Epithelial cell of prostate (primary cell): ENCODE data around the gene RAB9A.
A peak's percentile ranks its signal among the peaks of the same experiment; 100 is the strongest.
"Not testable (repeated sequence)": the region's sequence is repeated elsewhere in the genome, so short reads cannot be mapped to it uniquely, and the experiment has no call there.

Experiments
- DNase-seq: peaks from one replicate; pipeline ENCODE4 v3.0.0-alpha.2; 2011; ENCODE audit warnings: low read depth, low spot score
- H3K27ac ChIP-seq: fragments of 450-650 bp; 2 replicates; pipeline ENCODE4 v1.5.1; 2017; ENCODE audit warnings: mild to moderate bottlenecking

RAB9A gene

DNA sequence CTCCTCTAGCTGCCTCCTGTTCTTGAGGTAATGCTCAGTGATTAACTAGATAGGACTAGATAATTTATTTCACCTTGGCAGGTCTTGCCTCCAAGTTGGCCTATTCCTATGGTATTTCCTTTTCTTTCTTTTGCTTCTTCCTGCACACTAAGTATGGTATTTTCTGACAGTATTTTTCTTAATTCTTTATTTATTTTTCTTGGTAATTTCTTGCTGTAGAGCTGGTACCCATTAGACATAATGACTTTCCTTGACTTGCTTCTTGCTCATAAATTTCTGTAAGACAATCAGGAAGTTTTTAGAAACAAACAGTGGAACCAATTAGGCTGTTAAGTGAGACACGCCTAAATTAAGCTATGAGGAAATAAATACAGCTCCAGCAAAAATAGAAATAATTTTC, 9.5 kb downstream of the RAB9A start:
- peak overlapping the region; percentile 32 for H3K27ac ChIP-seq
- DNase-seq = no peak

DNA sequence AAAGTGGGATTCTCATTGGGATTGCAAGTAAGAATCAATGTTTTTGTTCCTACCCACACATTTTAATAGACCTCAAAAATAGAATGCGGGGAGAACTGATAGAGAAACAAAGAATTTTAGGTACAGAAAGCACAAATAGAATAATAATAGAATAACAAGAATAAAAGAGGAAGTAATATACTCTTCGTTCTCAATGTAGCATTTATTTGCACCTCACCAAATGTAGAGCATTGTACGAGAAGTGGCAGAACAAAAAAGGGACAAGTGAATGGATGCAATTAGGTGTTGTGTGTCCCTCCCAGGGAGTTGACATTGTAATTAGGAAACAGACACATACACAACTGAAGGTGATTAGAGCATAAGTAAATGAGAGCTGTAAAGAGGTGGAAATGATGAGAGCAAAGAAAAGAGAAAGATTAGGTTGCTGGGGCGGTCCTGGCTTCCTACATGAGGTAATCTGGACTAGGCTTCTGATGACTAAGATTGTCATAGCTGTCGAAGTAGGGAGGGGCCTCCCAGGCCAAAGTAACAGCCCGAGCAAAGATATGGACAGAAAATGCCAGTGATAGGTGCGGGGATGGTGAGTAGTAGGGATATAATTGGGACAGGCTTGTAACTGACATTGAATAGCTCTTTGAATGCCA, 10.4 kb downstream of the RAB9A start:
- peak overlapping the region; percentile 32 for H3K27ac ChIP-seq
- no peak for DNase-seq

DNA sequence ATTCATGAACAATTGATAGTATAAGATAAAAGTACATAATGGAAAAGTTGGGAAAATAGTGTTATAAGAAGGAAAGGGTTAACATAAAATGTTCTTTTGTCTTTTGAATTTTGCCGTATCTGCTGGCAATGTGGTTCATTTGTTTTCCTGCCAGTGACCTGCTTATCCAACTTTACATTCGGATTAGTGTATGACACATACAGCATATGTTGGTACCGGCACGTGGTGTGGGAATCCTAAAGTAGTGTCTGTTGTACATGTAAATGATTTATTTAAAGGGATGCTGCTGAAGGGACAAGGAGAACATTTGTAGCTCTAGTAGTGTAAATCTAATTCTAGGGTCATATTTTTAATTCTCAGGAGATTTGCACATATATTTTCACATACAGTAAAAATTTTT, 11.5 kb downstream of the RAB9A start:
- H3K27ac ChIP-seq = no peak overlapping the region
- DNase-seq = no peak

DNA sequence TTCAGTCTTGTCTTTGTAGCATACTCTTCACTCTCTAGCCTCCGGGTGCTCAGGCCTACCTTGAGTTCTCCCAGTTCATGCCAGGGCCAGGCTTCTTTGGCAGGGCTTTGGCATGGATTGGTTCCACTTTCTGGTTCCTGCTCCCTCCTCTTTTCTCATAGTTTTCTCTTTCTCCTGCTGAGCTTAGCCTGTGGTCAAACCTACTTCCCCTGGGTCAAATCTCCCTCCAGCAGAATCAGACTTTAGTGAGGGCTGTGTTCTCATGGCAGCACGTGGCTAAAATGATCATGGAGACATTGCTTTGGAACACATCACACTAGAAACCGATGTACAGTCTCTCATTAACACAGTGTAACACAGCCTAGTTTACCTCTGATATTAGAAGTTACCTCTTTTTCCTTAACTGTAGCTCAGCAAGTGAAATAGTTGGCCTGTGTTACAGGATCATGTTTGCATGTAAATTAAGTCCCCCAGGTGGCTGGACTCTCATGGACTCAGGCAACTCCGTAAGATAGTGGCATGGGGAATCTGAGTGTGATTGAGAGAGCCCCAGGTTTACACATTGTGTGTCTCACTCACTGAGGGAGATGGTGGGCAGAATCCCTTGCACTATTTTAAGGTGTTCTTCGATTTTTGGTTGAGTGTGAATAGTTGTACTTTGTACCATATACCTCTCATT, 13.3 kb downstream of the RAB9A start:
- DNase-seq = no peak
- no peak overlapping the region for H3K27ac ChIP-seq

DNA sequence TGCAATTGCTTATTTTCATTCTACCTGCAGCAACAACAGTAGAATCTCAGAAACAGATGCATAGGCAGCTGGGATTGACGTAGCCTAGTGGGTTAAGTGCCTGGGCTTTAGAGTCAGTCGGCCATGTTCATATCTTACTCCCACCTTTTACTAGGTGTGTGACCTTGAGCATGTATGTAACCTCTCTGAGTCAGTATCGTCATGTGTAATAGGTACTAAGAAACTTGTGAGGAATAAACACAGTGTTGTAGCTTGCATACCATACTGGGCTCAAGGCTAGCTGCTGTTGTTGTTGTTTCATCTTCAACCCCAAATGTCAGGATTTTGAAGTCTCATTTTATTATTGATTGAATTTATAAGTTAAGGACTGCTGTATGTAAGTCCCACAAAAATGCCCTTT, 14.2 kb downstream of the RAB9A start:
- no peak overlapping the region for H3K27ac ChIP-seq
- DNase-seq = no peak

DNA sequence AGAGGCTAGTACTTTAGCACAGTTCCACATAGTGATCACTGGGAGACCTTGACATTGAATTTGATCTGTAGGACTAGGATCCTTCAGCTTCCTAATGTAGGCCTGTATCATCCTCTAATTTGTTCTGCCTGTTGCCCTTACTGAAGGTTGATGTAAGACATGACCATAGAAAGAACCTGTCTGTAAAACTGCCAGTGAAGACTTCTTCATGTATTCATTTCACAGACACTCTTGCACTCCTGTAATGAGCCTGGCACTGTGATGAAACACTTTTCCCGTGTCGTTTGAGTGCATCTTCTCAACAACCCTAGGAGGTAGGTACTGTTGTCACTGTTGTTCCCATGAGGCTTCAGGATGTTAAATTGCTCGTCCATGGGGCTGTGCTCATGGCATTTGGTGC, 14.7 kb downstream of the RAB9A start:
- H3K27ac ChIP-seq = no peak overlapping the region
- DNase-seq = no peak

DNA sequence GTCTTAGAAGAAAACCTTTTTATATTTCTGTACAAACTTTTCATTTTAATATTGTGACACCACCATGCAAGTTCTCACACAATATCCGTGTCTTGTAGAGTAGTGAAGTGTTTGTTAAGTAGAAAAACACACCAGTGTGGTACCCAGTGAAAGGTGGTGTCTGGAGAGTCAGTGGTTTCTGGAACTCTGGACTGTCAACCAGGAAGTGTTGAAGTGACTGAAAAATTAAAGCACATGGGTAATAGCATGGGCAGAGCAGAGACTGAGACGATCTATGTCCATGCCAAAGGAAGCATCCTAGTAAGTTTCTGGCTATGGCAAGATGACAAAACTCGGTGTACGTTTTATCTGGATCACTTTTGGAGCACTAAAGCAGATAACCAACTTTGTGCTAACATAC, 22.2 kb downstream of the RAB9A start:
- DNase-seq = no peak
- H3K27ac ChIP-seq = no peak overlapping the region

DNA sequence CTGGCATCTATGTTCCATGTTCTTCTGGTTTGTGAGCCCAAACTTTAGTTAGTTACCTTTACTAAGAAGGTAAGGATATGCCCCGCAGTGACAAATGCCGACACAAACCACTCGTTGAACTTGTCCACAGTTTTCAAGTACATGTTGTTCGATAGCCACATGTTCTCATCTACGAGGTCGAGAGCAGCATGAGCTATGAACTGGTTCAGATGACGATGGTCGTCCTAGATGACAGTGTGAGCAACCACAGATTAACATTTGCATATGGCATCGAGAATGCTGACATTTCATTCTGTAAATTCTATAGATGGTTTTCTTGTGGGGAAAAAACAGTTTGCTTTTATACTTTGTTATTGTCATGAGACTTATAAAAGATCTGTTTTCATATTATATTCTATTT, 27.5 kb downstream of the RAB9A start:
- no peak overlapping the region for H3K27ac ChIP-seq
- DNase-seq = no peak

DNA sequence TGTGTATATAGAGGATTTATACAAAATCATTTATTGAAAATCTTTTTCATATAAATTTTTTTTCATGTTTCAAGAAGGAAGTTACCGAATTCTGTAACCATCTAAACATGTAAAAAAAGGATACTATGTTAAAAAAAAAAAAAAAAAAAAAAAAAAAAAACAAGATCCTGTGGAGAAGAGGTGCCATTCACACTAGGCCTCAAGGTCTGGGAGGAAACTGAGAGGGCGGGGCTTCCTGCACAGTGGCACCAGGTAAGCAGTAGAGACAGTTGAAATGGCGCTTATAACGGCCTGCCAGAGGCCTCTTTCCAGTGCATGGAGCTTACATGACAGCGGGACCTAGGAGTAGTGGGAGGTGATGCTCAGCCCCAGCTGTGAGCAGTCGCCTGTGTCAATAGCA, 28.0 kb downstream of the RAB9A start:
- H3K27ac ChIP-seq = no peak overlapping the region

DNA sequence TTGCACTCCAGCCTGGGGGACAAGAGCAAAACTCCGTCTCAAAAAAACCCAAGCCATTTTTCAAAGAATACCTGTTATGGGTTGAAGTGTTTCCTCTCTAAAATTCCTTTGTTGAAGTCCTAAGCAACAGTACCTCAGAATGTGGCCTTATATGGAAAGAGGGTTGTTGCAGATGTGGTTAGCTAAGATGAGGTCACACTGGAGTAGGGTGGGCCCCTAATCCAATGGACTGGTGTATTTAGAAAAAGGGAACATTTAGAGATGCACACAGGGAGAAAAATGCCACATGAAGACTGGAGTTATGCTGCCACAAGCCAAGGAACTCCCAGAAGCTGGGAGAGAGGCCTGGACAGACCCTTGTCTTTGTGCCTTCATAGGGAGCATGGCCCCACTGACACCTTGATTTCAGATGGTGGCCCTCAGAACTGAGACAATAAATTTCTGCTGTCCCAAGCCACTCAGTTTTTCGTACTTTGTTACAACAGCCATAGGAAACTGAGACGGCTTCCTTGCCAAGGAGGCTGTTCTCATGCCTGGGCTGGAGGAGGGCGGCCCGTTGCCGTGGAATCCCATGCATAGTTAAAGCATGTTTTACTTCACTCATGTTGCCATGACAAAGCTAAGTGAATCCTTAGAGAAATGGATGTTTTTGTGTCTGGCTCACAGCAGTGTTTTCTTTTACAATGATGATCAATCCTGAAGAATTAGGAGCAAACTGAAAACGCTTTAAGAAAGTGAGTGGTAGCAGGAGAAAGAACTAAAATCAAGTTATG, 29.0 kb downstream of the RAB9A start:
- H3K27ac ChIP-seq = no peak overlapping the region
- DNase-seq = no peak

More for the DNA sequence above, 28.0 kb downstream of the RAB9A start:
- DNase-seq = no peak

DNA sequence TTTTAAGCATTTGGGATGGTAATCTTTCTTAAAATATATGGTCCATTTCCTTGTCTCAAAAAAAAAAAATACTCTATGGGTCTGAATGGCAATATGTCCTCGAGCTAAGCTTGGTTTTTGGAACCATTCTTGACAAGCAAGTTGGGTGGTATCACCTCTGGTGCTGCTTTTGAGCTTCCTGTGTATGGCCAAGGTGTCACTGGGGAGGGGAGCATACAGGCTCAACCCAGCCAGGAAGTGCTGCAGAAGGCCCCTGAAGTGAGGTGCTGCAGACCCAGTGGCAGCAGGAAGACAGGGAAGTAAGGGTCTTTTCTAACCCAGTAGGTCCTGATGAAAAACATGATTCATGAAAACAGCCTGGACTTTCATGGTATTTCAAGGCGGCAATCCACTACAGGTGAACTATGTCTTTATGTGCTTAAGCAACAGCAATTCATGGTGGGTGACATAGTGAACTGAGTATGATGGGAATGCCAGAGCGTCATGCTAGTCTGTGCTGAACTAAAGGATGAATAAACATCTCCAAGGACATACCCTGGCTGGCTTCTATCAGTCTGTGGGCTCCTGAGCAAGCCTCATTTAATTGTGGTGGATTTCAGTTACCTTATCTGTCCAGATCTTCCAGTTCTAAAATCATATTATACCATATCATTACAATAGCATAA, 30.4 kb downstream of the RAB9A start:
- H3K27ac ChIP-seq = no peak overlapping the region
- DNase-seq = no peak

DNA sequence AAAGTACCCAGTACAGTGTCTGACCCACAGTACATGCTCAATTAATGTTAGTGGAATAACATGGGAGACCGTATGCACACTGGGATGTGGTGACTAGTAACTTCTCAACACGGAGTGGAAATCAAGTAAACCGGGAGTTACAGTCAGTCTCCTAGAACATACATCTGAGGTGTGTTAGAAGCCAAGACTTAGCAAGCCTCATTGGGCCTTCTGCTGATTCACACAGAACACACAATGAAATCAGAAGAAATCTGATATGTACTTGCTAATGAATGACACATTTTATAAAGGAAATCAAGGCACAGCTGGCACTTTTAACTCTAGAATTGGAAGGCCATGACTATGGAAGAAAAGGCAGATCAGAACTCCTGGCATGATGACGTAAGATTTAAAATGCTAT, 32.4 kb downstream of the RAB9A start:
- no peak for DNase-seq
- peak overlapping the region; percentile 19 for H3K27ac ChIP-seq

DNA sequence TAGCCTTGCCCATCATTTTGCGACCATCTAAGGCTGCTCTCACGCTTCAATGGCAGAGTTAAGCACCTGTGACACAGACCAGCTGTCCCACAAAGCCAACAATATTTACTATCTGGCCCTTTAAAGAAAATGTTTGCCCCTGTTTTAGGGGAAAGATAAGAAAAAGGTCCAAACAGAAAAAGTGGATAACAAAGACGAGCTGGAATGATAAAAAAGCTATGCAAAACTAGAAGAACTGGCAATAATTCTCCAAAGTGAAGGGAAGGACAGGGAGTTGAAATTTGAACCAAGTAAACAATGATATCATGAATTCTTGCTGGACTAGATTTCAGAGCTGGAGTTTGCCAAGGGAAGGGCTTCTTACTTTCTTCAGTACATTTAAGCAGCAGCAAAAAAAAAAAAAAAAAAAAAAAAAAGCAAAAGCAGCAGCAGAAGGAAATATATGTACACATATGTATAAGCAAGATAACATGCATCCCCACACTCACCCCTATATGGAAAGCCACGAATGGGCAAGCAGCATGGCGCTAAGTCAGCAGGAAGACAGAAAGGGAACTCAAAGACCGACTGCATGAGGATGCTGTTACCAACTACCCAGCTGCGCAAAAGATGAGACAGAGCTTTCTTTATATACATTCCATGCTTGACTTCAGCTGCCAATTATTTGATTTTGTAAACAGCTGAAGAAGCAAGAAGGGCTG, 33.0 kb downstream of the RAB9A start:
- peak overlapping the region; percentile 19 for H3K27ac ChIP-seq
- no peak for DNase-seq

DNA sequence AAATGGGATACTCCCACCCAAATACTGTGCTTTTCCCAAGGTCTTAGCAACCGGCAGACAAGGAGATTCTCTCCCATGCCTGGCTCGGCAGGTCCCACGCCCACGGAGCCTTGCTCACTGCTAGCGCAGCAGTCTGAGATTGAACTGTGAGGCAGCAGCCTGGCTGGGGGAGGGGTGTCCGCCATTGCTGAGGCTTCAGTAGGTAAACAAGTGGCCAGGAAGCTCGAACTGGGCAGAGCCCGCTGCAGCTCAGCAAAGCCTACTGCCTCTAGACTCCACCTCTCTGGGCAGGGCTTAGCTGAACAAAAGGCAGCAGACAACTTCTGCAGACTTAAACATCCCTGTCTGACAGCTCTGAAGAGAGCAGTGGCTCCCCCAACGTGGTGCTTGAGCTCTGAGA, 36.0 kb downstream of the RAB9A start:
- DNase-seq, H3K27ac ChIP-seq: not testable (repeated sequence)

DNA sequence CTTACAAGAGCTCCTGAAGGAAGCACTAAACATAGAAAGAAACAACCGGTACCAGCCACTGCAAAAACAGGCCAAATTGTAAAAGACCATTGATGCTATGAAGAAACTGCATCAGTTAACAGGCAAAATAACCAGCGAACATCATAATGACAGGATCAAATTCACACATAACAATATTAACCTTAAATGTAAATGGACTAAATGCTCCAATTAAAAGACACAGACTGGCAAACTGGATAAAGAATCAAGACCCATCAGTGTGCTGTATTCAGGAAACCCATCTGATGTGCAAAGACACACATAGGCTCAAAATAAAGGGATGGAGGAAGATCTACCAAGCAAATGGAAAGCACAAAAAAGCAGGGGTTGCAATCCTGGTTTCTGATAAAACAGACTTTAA, 37.7 kb downstream of the RAB9A start:
- DNase-seq, H3K27ac ChIP-seq: not testable (repeated sequence)

DNA sequence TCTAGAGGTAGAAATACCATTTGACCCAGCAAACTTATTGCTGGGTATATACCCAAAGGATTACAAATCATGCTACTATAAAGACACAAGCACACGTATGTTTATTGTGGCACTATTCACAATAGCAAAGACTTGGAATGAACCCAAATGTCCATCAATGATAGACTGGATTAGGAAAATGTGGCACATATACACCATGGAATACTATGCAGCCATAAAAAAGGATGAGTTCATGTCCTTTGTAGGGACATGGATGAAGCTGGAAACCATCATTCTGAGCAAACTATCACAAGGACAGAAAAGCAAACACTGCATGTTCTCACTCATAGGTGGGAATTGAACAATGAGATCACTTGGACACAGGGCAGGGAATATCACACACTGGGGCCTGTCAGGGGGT, 41.6 kb downstream of the RAB9A start:
- not testable (repeated sequence) for DNase-seq, H3K27ac ChIP-seq

DNA sequence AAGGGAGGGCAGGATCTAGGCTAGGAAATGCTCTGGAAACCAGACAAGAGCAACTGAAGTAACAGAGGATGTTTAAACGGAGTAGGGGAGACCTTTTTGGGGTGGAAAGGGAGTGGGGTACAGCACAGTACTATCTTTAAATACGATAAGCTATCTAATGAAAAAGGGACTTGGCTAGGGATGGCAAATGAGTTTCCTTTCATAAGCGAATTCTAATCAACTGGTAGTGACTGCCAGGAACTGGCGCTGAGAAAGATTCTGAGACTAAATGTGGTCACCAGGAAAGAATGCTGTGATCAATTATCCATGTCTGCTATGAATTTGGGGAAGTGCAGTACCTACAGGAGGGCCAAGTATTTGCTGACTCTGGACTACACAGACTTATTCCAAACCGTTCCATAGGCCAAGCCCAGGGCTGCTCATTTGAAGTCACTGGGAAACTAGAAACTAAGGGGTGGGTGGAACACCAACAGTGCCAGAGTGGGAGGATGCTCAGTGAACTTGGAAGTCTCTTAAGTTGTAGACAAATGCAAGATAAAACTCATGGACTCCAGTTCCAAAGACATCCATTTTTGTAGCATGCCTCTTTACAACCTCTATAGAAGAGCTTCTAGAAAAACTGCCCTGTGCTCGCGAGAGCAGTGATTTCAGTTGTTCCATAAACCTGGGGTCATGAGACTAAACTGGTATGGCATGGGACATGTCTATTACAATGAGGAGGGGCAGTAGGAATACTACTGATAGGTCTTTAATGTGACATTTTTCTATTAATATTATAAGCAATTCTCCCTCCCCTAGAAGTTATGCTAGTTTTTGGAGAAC, 43.5 kb downstream of the RAB9A start:
- H3K27ac ChIP-seq = no peak overlapping the region
- DNase-seq = no peak

DNA sequence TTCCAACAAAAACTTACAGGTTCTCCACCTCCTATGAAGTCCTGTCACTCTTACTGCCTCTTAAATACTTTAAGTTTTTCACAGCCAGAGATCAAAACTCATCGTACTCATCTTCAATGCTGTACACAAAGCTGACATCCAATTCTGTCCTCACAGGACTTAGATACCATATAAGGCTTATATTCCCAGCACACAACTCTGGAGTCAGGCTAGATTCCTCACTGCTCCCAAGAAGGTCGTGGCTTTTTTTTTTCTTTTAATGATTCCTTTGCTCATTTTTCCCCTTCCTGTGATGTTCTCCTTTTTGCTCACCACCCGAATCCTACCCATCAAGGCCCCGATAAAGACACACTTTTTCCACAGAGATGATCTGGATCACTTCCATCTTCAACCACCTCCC, 44.6 kb downstream of the RAB9A start:
- H3K27ac ChIP-seq = peak overlapping the region; percentile 92
- no peak for DNase-seq
